ENCODE data around the gene LIN28B.
"Not testable (repeated sequence)": the region's sequence is repeated elsewhere in the genome, so short reads cannot be mapped to it uniquely, and the experiment has no call there.

The LIN28B gene

GRCh38 chr6:104955927-104956730 is 778 bp upstream of the LIN28B start:
- no peak for DNase-seq (ENCODE audit: low read depth, low spot score)

GRCh38 chr6:104957301-104958177 is 632 bp downstream of the LIN28B start:
- no peak for DNase-seq (ENCODE audit: low read depth, low spot score)

- no peak for DNase-seq (ENCODE audit: low read depth, low spot score)
Observed at GRCh38 chr6:104958178-104959025, 1.5 kb downstream of the LIN28B start.

GRCh38 chr6:104959026-104959858 is 2.3 kb downstream of the LIN28B start:
- DNase-seq (ENCODE audit: low read depth, low spot score) = no peak

- no peak for DNase-seq (ENCODE audit: low read depth, low spot score)
Observed at GRCh38 chr6:104969108-104969507, 12.2 kb downstream of the LIN28B start.

- DNase-seq (ENCODE audit: low read depth, low spot score) = no peak
Observed at GRCh38 chr6:104969785-104970581, 13.1 kb downstream of the LIN28B start.

GRCh38 chr6:104973404-104973803 is 16.5 kb downstream of the LIN28B start:
- DNase-seq (ENCODE audit: low read depth, low spot score) = no peak

- no peak for DNase-seq (ENCODE audit: low read depth, low spot score)
Observed at GRCh38 chr6:104983296-104983695, 26.4 kb downstream of the LIN28B start.

- DNase-seq (ENCODE audit: low read depth, low spot score) = no peak
Observed at GRCh38 chr6:104983776-104984175, 26.9 kb downstream of the LIN28B start.

GRCh38 chr6:104984831-104985230 is 27.9 kb downstream of the LIN28B start:
- no peak for DNase-seq (ENCODE audit: low read depth, low spot score)

- not testable (repeated sequence) for DNase-seq (ENCODE audit: low read depth, low spot score)
Observed at GRCh38 chr6:104985875-104986274, 29.0 kb downstream of the LIN28B start.

- no peak for DNase-seq (ENCODE audit: low read depth, low spot score)
Observed at GRCh38 chr6:104986625-104987024, 29.7 kb downstream of the LIN28B start.

- DNase-seq (ENCODE audit: low read depth, low spot score) = no peak
Observed at GRCh38 chr6:104987218-104987617, 30.3 kb downstream of the LIN28B start.

- no peak for DNase-seq (ENCODE audit: low read depth, low spot score)
Observed at GRCh38 chr6:104990085-104990484, 33.2 kb downstream of the LIN28B start.

- not testable (repeated sequence) for DNase-seq (ENCODE audit: low read depth, low spot score)
Observed at GRCh38 chr6:104991062-104991461, 34.2 kb downstream of the LIN28B start.

GRCh38 chr6:104993576-104993975 is 36.7 kb downstream of the LIN28B start:
- not testable (repeated sequence) for DNase-seq (ENCODE audit: low read depth, low spot score)

- no peak for DNase-seq (ENCODE audit: low read depth, low spot score)
Observed at GRCh38 chr6:104995989-104996617, 39.2 kb downstream of the LIN28B start.

GRCh38 chr6:105001063-105001462 is 44.2 kb downstream of the LIN28B start:
- no peak for DNase-seq (ENCODE audit: low read depth, low spot score)

- DNase-seq (ENCODE audit: low read depth, low spot score) = no peak
Observed at GRCh38 chr6:105001906-105002305, 45.0 kb downstream of the LIN28B start.

GRCh38 chr6:105005451-105005850 is 48.5 kb downstream of the LIN28B start:
- DNase-seq (ENCODE audit: low read depth, low spot score) = no peak

All from activated CD4-positive, CD25-positive, alpha-beta regulatory T cell treated with anti-CD3 and anti-CD28 coated beads, Interleukin-2, amount 50 U/mL, for 16 hours (primary cell).